CD14-positive monocyte (primary cell): ENCODE results near the gene KLHL25. TPM values are rescaled to one million over a fixed set of nuclear protein-coding genes. Genes with fewer than 3 reads are reported as not detected.
A peak's percentile ranks its signal among the peaks of the same experiment; 100 is the strongest.

Source experiments
- DNase-seq, 3 donors: peaks; one replicate each; pipeline ENCODE4 v3.0.0-alpha.2; 2011 to 2022
- H2AFZ ChIP-seq: 2 replicates; pipeline ENCODE4 v1.6.0; 2012; ENCODE audit warnings: mild to moderate bottlenecking, low read depth, low read length, inconsistent platforms; ENCODE audit not compliant: insufficient read depth, poor library complexity, severe bottlenecking
- H3K27ac ChIP-seq, 2 donors: 1 replicate in 1 of 2; 2 replicates in 1 of 2; pipeline ENCODE4 v1.5.1; 2012 to 2013; ENCODE audit warnings: low read length in 2 of 2, control low read depth in 1 of 2, inconsistent platforms in 1 of 2, low read depth in 1 of 2, mild to moderate bottlenecking in 1 of 2
- H3K27me3 ChIP-seq, 2 donors: one replicate each; pipeline versions ENCODE4 v1.6.0 to v1.6.1; 2011 to 2013; ENCODE audit warnings: low read length in 2 of 2; ENCODE audit not compliant: control insufficient read depth in 2 of 2, insufficient read depth in 2 of 2
- H3K36me3 ChIP-seq, 2 donors: replicated peaks in 1 of 2; 1 replicate in 1 of 2; 2 replicates in 1 of 2; pipeline versions ENCODE4 v1.5.1 to v1.6.1; 2012 to 2013; ENCODE audit warnings: low read length in 2 of 2, control low read depth in 1 of 2, inconsistent platforms in 1 of 2, mild to moderate bottlenecking in 1 of 2; ENCODE audit not compliant: insufficient read depth in 2 of 2, control insufficient read depth in 1 of 2
- H3K4me1 ChIP-seq, 2 donors: 1 replicate in 1 of 2; 2 replicates in 1 of 2; pipeline versions ENCODE4 v1.5.1 to v1.6.1; 2012 to 2013; ENCODE audit warnings: low read length in 2 of 2, control low read depth in 1 of 2, inconsistent platforms in 1 of 2, mild to moderate bottlenecking in 1 of 2, moderate library complexity in 1 of 2; ENCODE audit not compliant: insufficient read depth in 2 of 2, control insufficient read depth in 1 of 2
- H3K4me2 ChIP-seq: replicated peaks from 2 replicates; pipeline ENCODE3; 2012; ENCODE audit warnings: low read length, moderate library complexity, mild to moderate bottlenecking; ENCODE audit not compliant: poor library complexity, severe bottlenecking; ENCODE audit errors: extremely low read depth
- H3K4me3 ChIP-seq, 3 experiments: fragments of 200-600 bp in 1 of 3; sonication (generic) in 1 of 3; replicated peaks in 1 of 3; 1 replicate in 2 of 3; 2 replicates in 1 of 3; pipeline ENCODE4 v1.5.1; 2011 to 2013; ENCODE audit warnings: low read length in 3 of 3, mild to moderate bottlenecking in 3 of 3, control low read depth in 2 of 3, low read depth in 2 of 3, inconsistent platforms in 1 of 3, moderate library complexity in 1 of 3
- H3K79me2 ChIP-seq: 2 replicates; pipeline ENCODE4 v1.6.0; 2012; ENCODE audit warnings: mild to moderate bottlenecking, control low read depth, inconsistent platforms, low read length, moderate library complexity; ENCODE audit not compliant: insufficient read depth
- H3K9ac ChIP-seq: 2 replicates; pipeline ENCODE4 v1.6.0; 2017; ENCODE audit warnings: low read length, mild to moderate bottlenecking; ENCODE audit not compliant: insufficient read depth, poor library complexity, severe bottlenecking
- H3K9me3 ChIP-seq, 2 donors: replicated peaks in 1 of 2; 1 replicate in 1 of 2; 2 replicates in 1 of 2; pipeline versions ENCODE4 v1.5.1 to v1.6.1; 2012 to 2013; ENCODE audit warnings: low read length in 2 of 2, control low read depth in 1 of 2; ENCODE audit not compliant: control insufficient read depth in 1 of 2, insufficient read depth in 1 of 2
- H4K20me1 ChIP-seq: 2 replicates; pipeline ENCODE4 v1.6.0; 2012; ENCODE audit warnings: mild to moderate bottlenecking, low read length, control low read depth, moderate library complexity; ENCODE audit not compliant: insufficient read depth
- H3K27ac Mint-ChIP-seq, 7 donors: one replicate each; pipeline ENCODE4 v1.8.0; 2020; ENCODE audit warnings: mild to moderate bottlenecking in 7 of 7, mixed read lengths in 7 of 7, moderate library complexity in 6 of 7, inconsistent platforms in 2 of 7
- H3K27me3 Mint-ChIP-seq, 3 donors: one replicate each; pipeline ENCODE4 v1.8.0; 2021 to 2022; ENCODE audit warnings: low read depth in 3 of 3, mild to moderate bottlenecking in 3 of 3, mixed read lengths in 3 of 3, moderate library complexity in 3 of 3, inconsistent platforms in 1 of 3
- H3K36me3 Mint-ChIP-seq, 2 donors: one replicate each; pipeline ENCODE4 v1.8.0; 2020; ENCODE audit warnings: mixed read lengths in 2 of 2, inconsistent platforms in 1 of 2, mild to moderate bottlenecking in 1 of 2
- H3K4me1 Mint-ChIP-seq: one replicate; pipeline ENCODE4 v1.8.0; 2020; ENCODE audit warnings: mild to moderate bottlenecking, mixed read lengths
- H3K4me3 Mint-ChIP-seq, 2 donors: one replicate each; pipeline ENCODE4 v1.8.0; 2020; ENCODE audit warnings: mild to moderate bottlenecking in 2 of 2, mixed read lengths in 2 of 2, moderate library complexity in 1 of 2
- H3K9me3 Mint-ChIP-seq, 7 donors: one replicate each; pipeline ENCODE4 v1.8.0; 2020 to 2022; ENCODE audit warnings: mixed read lengths in 7 of 7, mild to moderate bottlenecking in 6 of 7, moderate library complexity in 6 of 7, inconsistent platforms in 2 of 7
- WGBS: methylation state at CpG from one replicate; pipeline ENCODE4 v1.1.5; 2013; ENCODE audit warnings: missing lambda C conversion rate; ENCODE audit not compliant: insufficient coverage; 5-methylcytosine and 5-hydroxymethylcytosine counted together
- intact Hi-C, 2 donors: fragments of 100-400 bp; cut with micrococcal nuclease; formaldehyde crosslinking; loops; one replicate each; pipeline versions ENCODE4 v1.15.0 to v1.15.1; 2023
- polyA plus RNA-seq, 3 donors: library from polyadenylated mRNA; depleted of rRNA in 1 of 3; unstranded in 2 of 3; stranded (reverse) in 1 of 3; fragments of 300-500 nt in 2 of 3; fragments of >200 nt in 1 of 3; fragmentation: Illumina TruSeq in 2 of 3; gene quantifications; 1 replicate in 2 of 3; 2 replicates in 1 of 3; pipeline ENCODE4 v1.2.3, GENCODE V29; 2012 to 2021
- TF ChIP-seq, protein P1 (sequence below): fragments of 200-600 bp; IDR thresholded peaks from one replicate; pipeline ENCODE4 v1.8.0; 2022; ENCODE audit warnings: antibody characterized with exemption, mild to moderate bottlenecking

The KLHL25 gene
- polyA plus RNA-seq, 3 donors = 0.27 to 0.60 (median 0.40) TPM

DNA sequence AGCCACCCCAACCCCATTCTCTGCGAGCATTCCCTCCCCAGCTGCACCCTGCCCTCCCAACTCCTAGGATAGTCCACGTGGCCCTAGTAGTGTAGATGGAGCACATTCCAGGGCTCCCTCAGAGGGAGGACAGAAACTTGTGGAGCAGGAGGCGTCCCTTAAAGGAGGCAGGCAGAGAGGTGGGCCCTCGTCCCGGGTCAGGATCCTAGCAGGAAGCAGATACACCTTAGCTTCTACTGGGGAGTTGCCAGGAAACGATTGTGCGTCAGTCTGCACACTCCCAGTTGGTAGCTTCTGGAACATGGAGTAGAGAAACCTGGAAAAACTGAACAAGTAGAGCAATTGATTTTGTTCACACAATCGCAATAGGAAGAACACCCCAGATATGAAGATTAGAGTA lies 43.9 kb upstream of the KLHL25 start:
- intact Hi-C loops = loop anchor here in 1 of 2 donors (5.0 kb wide), 1 partner anchor 106 kb away; no protein-coding TSS in a partner anchor
- Mint-ChIP-seq H3K36me3 (no peaks in the 10 kb centered on the region), H3K4me1 (peaks cover 18% of the 10 kb centered on the region), H3K27ac (no peak overlapping the region), H3K27me3 (peaks cover 3 to 11% (median 10%) of the 10 kb centered on the region in 3 donors), H3K9me3 (no peaks in the 10 kb centered on the region), H3K4me3 (no peak overlapping the region)
- no peaks in the 10 kb centered on the region for H3K27me3 ChIP-seq
- no peak overlapping the region for H3K4me3 ChIP-seq
- no peak overlapping the region for H3K9ac ChIP-seq
- 95% methylated on average over 5 of the region's 8 CpGs for WGBS
- H2AFZ ChIP-seq = no peak overlapping the region
- H3K4me1 ChIP-seq = peaks cover 12 to 13% of the 10 kb centered on the region in 2 donors
- H3K27ac ChIP-seq = no peak overlapping the region
- no peak for DNase-seq
- H3K79me2 ChIP-seq = no peaks in the 10 kb centered on the region
- no peaks in the 10 kb centered on the region for H4K20me1 ChIP-seq
- H3K4me2 ChIP-seq = no peak overlapping the region
- no peaks in the 10 kb centered on the region for H3K9me3 ChIP-seq
- TF ChIP-seq, protein P1, sequence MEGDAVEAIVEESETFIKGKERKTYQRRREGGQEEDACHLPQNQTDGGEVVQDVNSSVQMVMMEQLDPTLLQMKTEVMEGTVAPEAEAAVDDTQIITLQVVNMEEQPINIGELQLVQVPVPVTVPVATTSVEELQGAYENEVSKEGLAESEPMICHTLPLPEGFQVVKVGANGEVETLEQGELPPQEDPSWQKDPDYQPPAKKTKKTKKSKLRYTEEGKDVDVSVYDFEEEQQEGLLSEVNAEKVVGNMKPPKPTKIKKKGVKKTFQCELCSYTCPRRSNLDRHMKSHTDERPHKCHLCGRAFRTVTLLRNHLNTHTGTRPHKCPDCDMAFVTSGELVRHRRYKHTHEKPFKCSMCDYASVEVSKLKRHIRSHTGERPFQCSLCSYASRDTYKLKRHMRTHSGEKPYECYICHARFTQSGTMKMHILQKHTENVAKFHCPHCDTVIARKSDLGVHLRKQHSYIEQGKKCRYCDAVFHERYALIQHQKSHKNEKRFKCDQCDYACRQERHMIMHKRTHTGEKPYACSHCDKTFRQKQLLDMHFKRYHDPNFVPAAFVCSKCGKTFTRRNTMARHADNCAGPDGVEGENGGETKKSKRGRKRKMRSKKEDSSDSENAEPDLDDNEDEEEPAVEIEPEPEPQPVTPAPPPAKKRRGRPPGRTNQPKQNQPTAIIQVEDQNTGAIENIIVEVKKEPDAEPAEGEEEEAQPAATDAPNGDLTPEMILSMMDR = no peak
- H3K36me3 ChIP-seq = no peaks in the 10 kb centered on the region

DNA sequence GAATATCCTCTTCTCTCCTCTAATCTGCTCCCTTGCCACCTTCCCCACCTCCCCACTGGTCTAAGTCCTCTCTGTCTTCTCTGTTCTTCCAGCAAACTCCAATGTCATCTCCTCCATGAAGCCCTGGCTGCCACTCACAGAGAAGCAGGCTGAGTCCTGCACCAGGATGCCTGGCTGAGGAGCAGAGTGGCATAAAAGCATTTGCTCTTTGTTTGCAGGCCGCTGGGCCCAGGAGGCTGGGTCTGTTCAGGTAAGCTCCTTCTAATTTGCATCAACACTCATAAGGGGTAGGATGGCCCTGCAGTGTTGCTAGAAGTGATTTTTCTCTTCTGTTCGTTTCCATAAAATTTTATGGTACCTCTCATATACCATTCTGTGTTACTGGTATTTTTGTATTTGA lies 43.2 kb upstream of the KLHL25 start:
- H3K36me3 ChIP-seq = no peaks in the 10 kb centered on the region
- intact Hi-C loops = loop anchor here in 1 of 2 donors (5.0 kb wide), 1 partner anchor 106 kb away; no protein-coding TSS in a partner anchor
- Mint-ChIP-seq H3K27me3 (peaks cover 3 to 11% (median 10%) of the 10 kb centered on the region in 3 donors), H3K27ac (peak overlapping the region in 1 of 7 donors; percentile 41), H3K4me3 (no peak overlapping the region), H3K36me3 (no peaks in the 10 kb centered on the region), H3K9me3 (no peaks in the 10 kb centered on the region), H3K4me1 (peaks cover 20% of the 10 kb centered on the region)
- H3K4me1 ChIP-seq = peaks cover 12 to 13% of the 10 kb centered on the region in 2 donors
- no peak overlapping the region for H3K4me2 ChIP-seq
- WGBS = 80% methylated on average over 1 of the region's 2 CpGs
- no peak overlapping the region for H2AFZ ChIP-seq
- no peak overlapping the region for H3K9ac ChIP-seq
- H3K27ac ChIP-seq = no peak overlapping the region
- no peaks in the 10 kb centered on the region for H3K79me2 ChIP-seq
- TF ChIP-seq, protein P1 = no peak
- no peaks in the 10 kb centered on the region for H3K9me3 ChIP-seq
- H3K4me3 ChIP-seq = no peak overlapping the region
- H3K27me3 ChIP-seq = no peaks in the 10 kb centered on the region
- no peaks in the 10 kb centered on the region for H4K20me1 ChIP-seq
- DNase-seq = no peak
